ENCODE measurements around the gene LRRC30.
"Not testable (repeated sequence)": the region's sequence is repeated elsewhere in the genome, so short reads cannot be mapped to it uniquely, and the experiment has no call there.

LRRC30 gene

DNA sequence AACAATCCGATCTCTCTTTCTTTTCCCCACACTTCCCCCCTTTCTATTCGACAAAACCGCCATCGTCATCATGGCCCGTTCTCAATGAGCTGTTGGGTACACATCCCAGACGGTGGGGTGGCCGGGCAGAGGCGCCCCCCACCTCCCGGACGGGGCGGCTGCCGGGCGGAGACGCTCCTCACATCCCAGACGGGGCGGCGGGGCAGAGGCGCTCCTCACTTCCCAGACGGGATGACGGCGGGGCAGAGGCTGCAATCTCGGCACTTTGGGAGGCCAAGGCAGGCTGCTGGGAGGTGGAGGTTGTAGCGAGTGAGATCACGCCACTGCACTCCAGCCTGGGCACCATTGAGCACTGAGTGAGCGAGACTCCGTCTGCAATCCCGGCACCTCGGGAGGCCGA lies 27.3 kb upstream of the LRRC30 start:
- H3K9ac ChIP-seq (ENCODE audit: low read length in 5 of 5), result not testable (repeated sequence)

DNA sequence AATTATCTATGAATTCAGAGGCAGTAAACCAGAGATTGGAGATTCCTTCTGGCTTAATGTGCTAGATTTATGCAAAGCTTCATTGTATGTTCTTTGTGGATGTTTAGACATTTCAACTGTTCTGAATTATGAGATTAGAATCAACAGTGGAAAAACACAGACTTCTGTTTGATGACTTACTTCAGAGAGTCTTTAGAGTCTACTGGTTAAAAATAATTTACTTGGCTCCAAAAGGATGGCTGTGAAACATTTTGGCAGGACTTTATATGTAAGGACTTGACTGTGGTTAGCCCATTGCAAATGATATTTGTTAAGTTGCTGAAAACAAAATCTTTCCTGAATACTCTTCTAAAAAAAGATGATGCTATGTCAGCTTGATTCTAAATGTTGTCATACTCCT lies 25.5 kb upstream of the LRRC30 start:
- Histone ChIP-seq H3K36me3 (ENCODE audit: control insufficient read depth in 5 of 5, insufficient read depth in 5 of 5, low read length in 5 of 5) (no peaks in the 10 kb centered on the region), H3K4me1 (ENCODE audit: control insufficient read depth in 5 of 5, insufficient read depth in 5 of 5, low read length in 5 of 5) (peaks cover 0 to 25% (median 13%) of the 10 kb centered on the region in 5 donors), H3K27me3 (ENCODE audit: control insufficient read depth in 5 of 5, insufficient read depth in 4 of 5, low read length in 5 of 5) (no peaks in the 10 kb centered on the region), H3K4me3 (ENCODE audit: low read depth in 1 of 5, low read length in 5 of 5) (no peak overlapping the region), H3K27ac (ENCODE audit: low read depth, low read length) (no peak overlapping the region), H3K9me3 (ENCODE audit: control insufficient read depth in 5 of 5, low read length in 5 of 5) (no peaks in the 10 kb centered on the region), H3K9ac (ENCODE audit: low read length in 5 of 5) (no peak overlapping the region)

More for the DNA sequence above, 27.3 kb upstream of the LRRC30 start:
- H3K4me3 ChIP-seq (ENCODE audit: low read depth in 1 of 5, low read length in 5 of 5); H3K9me3 ChIP-seq (ENCODE audit: control insufficient read depth in 5 of 5, low read length in 5 of 5); H3K36me3 ChIP-seq (ENCODE audit: control insufficient read depth in 5 of 5, insufficient read depth in 5 of 5, low read length in 5 of 5); H3K27me3 ChIP-seq (ENCODE audit: control insufficient read depth in 5 of 5, insufficient read depth in 4 of 5, low read length in 5 of 5); H3K27ac ChIP-seq (ENCODE audit: low read depth, low read length): not testable (repeated sequence)
- H3K4me1 ChIP-seq (ENCODE audit: control insufficient read depth in 5 of 5, insufficient read depth in 5 of 5, low read length in 5 of 5), result peaks cover 0 to 29% (median 13%) of the 10 kb centered on the region in 5 donors

DNA sequence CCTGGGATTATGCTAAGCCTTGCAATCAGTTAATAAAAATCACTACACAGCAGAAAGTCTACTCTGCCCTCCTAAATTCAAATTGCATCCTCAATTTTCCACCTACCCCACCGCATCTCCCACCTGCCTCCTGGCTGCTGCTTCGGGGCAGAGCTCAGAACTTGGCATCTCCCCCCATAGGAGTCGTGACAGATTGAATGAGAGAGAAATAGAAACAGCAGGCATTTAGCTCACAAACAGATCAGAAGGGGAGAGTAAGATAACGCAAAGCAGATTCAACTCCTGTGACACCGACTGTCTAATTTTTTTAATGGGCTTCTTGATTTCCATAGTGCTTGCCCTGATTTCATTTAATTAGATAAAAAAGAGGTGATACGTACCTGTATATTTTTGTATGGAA lies 24.7 kb upstream of the LRRC30 start:
- no peak overlapping the region for H3K9ac ChIP-seq (ENCODE audit: low read length in 5 of 5)
- H3K9me3 ChIP-seq (ENCODE audit: control insufficient read depth in 5 of 5, low read length in 5 of 5), result no peaks in the 10 kb centered on the region
- no peak overlapping the region for H3K27ac ChIP-seq (ENCODE audit: low read depth, low read length)
- no peaks in the 10 kb centered on the region for H3K27me3 ChIP-seq (ENCODE audit: control insufficient read depth in 5 of 5, insufficient read depth in 4 of 5, low read length in 5 of 5)
- no peaks in the 10 kb centered on the region for H3K36me3 ChIP-seq (ENCODE audit: control insufficient read depth in 5 of 5, insufficient read depth in 5 of 5, low read length in 5 of 5)
- no peak overlapping the region for H3K4me3 ChIP-seq (ENCODE audit: low read depth in 1 of 5, low read length in 5 of 5)
- peaks cover 0 to 25% (median 13%) of the 10 kb centered on the region in 5 donors for H3K4me1 ChIP-seq (ENCODE audit: control insufficient read depth in 5 of 5, insufficient read depth in 5 of 5, low read length in 5 of 5)

DNA sequence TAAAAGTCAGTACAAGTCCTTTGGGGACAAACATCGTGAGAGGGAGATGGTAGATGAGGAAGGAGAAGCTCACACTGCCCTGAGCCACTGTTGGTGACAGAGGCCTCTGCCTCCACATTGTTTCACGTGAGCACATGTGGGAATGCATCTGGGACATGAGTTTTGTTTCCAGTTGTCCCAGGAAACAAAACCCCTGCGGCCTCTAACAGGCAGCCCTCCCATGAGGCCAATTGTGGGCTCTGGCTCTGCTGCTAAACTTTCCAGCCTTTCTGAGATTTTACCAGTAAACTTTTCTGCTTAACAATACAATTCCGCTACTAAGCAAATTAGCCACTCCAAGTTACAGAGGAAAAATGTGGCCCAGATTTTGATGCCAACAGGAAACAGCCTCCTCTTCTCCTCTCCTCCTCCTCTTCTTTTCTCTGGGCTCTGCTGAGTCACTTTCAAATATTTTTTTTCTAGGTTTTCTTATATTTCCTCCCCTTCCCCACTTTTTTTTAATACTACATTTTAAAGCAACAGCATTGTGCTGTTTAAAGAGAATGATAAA lies 23.4 kb upstream of the LRRC30 start:
- no peaks in the 10 kb centered on the region for H3K9me3 ChIP-seq (ENCODE audit: control insufficient read depth in 5 of 5, low read length in 5 of 5)
- no peaks in the 10 kb centered on the region for H3K27me3 ChIP-seq (ENCODE audit: control insufficient read depth in 5 of 5, insufficient read depth in 4 of 5, low read length in 5 of 5)
- H3K36me3 ChIP-seq (ENCODE audit: control insufficient read depth in 5 of 5, insufficient read depth in 5 of 5, low read length in 5 of 5), result no peaks in the 10 kb centered on the region
- H3K9ac ChIP-seq (ENCODE audit: low read length in 5 of 5), result peak overlapping the region in 1 of 5 donors; percentile 39
- H3K4me3 ChIP-seq (ENCODE audit: low read depth in 1 of 5, low read length in 5 of 5), result no peak overlapping the region
- peaks cover 0 to 25% (median 13%) of the 10 kb centered on the region in 5 donors for H3K4me1 ChIP-seq (ENCODE audit: control insufficient read depth in 5 of 5, insufficient read depth in 5 of 5, low read length in 5 of 5)
- H3K27ac ChIP-seq (ENCODE audit: low read depth, low read length), result no peak overlapping the region

DNA sequence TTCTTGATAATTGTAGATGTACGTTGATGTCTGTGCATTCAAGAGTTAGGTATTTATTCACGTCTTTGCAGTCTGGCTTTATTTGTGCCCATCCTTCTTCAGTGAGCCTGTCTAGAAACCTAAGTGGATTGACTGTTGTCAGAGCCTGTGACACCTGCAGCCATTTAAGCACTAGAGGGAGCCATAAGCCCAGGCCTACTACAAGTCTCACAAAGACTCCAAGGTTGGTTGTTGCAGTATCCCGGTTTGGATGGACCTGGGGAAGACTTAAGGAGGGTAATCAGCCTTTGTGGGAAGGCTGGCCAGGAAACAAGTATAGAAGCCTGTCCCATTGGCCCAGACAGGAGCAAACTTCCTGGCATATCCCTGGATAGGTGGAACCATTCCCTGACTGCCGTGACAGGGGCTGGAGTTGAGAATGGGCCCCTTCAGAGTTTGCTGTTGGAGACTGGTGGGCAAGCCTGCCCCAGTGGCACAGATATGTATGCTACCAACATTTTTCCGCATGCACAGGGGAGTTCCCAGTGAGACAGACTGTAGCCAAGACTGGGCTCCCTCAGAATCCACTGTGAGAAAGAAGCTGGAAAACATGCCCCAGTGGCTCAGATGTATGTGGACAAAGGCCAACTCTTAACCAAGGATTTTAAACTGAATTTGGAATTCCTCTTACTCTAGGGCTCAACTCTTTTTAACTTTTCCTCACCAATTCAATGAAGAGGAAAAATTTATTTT lies 9.3 kb upstream of the LRRC30 start:
- Histone ChIP-seq H3K36me3 (ENCODE audit: control insufficient read depth in 5 of 5, insufficient read depth in 5 of 5, low read length in 5 of 5) (no peaks in the 10 kb centered on the region), H3K9me3 (ENCODE audit: control insufficient read depth in 5 of 5, low read length in 5 of 5) (no peaks in the 10 kb centered on the region), H3K27me3 (ENCODE audit: control insufficient read depth in 5 of 5, insufficient read depth in 4 of 5, low read length in 5 of 5) (no peaks in the 10 kb centered on the region), H3K9ac (ENCODE audit: low read length in 5 of 5) (no peak overlapping the region), H3K4me3 (ENCODE audit: low read depth in 1 of 5, low read length in 5 of 5) (no peak overlapping the region), H3K27ac (ENCODE audit: low read depth, low read length) (no peak overlapping the region), H3K4me1 (ENCODE audit: control insufficient read depth in 5 of 5, insufficient read depth in 5 of 5, low read length in 5 of 5) (peaks cover 0 to 4% (median 0%) of the 10 kb centered on the region in 5 donors)

DNA sequence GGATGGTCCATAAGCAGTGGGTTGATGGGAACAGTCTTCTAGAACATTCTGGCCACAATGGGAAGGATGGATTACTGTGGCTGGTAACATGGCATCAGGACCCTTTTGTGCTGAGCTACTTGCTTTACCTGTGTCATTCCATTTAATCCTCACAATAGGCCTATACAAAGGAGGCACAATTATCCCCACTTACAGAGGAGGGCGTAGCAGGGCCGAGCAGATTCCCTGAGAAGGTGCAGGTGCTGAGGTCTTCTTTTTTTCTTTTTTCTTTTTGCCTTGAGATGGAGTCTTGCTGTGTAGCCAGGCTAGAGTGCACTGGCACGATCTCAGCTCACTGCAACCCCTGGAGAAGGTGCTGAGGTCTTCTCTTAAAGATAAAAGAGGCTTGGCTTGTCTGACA lies 6.7 kb upstream of the LRRC30 start:
- Histone ChIP-seq H3K27ac (ENCODE audit: low read depth, low read length) (no peak overlapping the region), H3K9ac (ENCODE audit: low read length in 5 of 5) (no peak overlapping the region), H3K27me3 (ENCODE audit: control insufficient read depth in 5 of 5, insufficient read depth in 4 of 5, low read length in 5 of 5) (no peaks in the 10 kb centered on the region), H3K9me3 (ENCODE audit: control insufficient read depth in 5 of 5, low read length in 5 of 5) (no peaks in the 10 kb centered on the region), H3K36me3 (ENCODE audit: control insufficient read depth in 5 of 5, insufficient read depth in 5 of 5, low read length in 5 of 5) (no peaks in the 10 kb centered on the region), H3K4me3 (ENCODE audit: low read depth in 1 of 5, low read length in 5 of 5) (no peak overlapping the region), H3K4me1 (ENCODE audit: control insufficient read depth in 5 of 5, insufficient read depth in 5 of 5, low read length in 5 of 5) (peaks cover 0 to 8% (median 5%) of the 10 kb centered on the region in 5 donors)

DNA sequence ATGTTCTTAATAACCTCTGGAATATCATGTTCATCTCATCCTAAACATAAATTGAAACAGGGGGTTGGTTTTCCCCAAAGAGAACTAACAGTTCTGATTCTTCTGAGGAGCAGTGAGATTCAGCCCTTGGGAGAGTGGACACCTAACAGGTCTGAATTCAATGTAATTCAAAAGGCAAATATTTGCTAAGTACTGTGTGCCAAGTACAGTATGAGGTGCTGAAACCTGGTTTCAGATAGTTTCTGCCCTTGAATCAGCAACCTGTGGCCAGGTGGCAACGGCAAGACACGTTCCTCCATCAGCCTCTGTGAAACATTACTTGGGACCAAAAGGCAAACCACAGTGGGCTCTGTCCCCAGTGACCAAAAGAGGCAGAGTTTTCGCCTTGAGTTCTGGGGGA lies 1.3 kb downstream of the LRRC30 start:
- Histone ChIP-seq H3K4me1 (ENCODE audit: control insufficient read depth in 5 of 5, insufficient read depth in 5 of 5, low read length in 5 of 5) (peaks cover 0 to 5% (median 4%) of the 10 kb centered on the region in 5 donors), H3K27me3 (ENCODE audit: control insufficient read depth in 5 of 5, insufficient read depth in 4 of 5, low read length in 5 of 5) (no peaks in the 10 kb centered on the region), H3K27ac (ENCODE audit: low read depth, low read length) (no peak overlapping the region), H3K9me3 (ENCODE audit: control insufficient read depth in 5 of 5, low read length in 5 of 5) (no peaks in the 10 kb centered on the region), H3K36me3 (ENCODE audit: control insufficient read depth in 5 of 5, insufficient read depth in 5 of 5, low read length in 5 of 5) (no peaks in the 10 kb centered on the region), H3K4me3 (ENCODE audit: low read depth in 1 of 5, low read length in 5 of 5) (no peak overlapping the region), H3K9ac (ENCODE audit: low read length in 5 of 5) (no peak overlapping the region)

DNA sequence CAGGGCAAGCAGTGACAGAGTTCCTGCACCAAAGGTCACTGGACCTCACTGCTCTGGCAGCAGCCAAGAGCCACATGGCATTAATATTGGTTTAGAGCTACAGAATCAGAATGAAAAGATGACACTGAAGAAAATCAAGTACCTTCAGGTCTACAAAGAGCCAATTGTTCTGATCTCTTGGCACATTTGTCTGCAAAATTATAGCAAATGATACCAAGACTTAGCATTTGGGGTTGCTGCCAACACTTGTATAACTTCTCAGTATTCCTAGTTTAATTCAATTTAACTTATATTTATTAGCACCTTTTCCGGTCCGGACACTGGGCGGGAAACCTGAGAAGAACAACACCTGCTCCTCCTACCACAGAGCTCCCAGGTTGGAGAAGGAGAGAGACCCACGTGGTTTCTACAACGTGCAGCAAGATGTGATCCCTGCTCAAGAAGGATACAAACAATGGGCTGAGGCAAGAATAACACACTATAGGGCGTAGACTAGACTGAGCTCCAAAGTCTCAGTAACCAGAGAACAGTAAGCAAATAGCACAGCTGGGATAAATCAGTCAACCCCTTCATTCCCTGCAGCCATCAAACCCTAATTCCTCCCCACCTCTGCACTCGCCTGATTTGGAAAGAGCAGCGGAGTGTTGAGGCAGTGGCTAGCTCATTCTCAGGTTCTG lies 2.4 kb downstream of the LRRC30 start:
- Histone ChIP-seq H3K4me1 (ENCODE audit: control insufficient read depth in 5 of 5, insufficient read depth in 5 of 5, low read length in 5 of 5) (no peaks in the 10 kb centered on the region), H3K27ac (ENCODE audit: low read depth, low read length) (no peak overlapping the region), H3K4me3 (ENCODE audit: low read depth in 1 of 5, low read length in 5 of 5) (no peak overlapping the region), H3K9me3 (ENCODE audit: control insufficient read depth in 5 of 5, low read length in 5 of 5) (no peaks in the 10 kb centered on the region), H3K9ac (ENCODE audit: low read length in 5 of 5) (no peak overlapping the region), H3K27me3 (ENCODE audit: control insufficient read depth in 5 of 5, insufficient read depth in 4 of 5, low read length in 5 of 5) (no peaks in the 10 kb centered on the region), H3K36me3 (ENCODE audit: control insufficient read depth in 5 of 5, insufficient read depth in 5 of 5, low read length in 5 of 5) (no peaks in the 10 kb centered on the region)

DNA sequence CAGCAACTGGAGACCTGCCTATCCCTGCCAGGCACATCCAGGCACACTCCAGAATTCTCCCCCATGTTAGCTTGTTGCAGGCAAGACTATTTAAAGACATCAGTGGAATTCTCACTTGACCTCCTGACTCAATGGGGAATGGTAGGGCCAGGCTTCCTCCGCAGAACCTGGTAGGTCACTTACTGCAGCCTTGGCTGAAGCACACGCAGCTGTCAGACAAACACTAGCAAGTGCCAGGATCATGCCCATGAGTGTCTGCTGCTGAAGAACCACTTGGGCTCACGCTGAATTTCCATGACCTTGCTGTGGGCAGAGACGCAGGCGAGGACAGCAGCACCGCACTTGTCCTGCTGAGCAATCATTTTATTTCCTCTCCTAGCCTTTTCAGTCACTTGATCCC lies 3.2 kb downstream of the LRRC30 start:
- no peak overlapping the region for H3K27ac ChIP-seq (ENCODE audit: low read depth, low read length)
- H3K9me3 ChIP-seq (ENCODE audit: control insufficient read depth in 5 of 5, low read length in 5 of 5), result no peaks in the 10 kb centered on the region
- H3K4me3 ChIP-seq (ENCODE audit: low read depth in 1 of 5, low read length in 5 of 5), result no peak overlapping the region
- no peaks in the 10 kb centered on the region for H3K27me3 ChIP-seq (ENCODE audit: control insufficient read depth in 5 of 5, insufficient read depth in 4 of 5, low read length in 5 of 5)
- no peak overlapping the region for H3K9ac ChIP-seq (ENCODE audit: low read length in 5 of 5)
- no peaks in the 10 kb centered on the region for H3K36me3 ChIP-seq (ENCODE audit: control insufficient read depth in 5 of 5, insufficient read depth in 5 of 5, low read length in 5 of 5)
- H3K4me1 ChIP-seq (ENCODE audit: control insufficient read depth in 5 of 5, insufficient read depth in 5 of 5, low read length in 5 of 5), result no peaks in the 10 kb centered on the region

DNA sequence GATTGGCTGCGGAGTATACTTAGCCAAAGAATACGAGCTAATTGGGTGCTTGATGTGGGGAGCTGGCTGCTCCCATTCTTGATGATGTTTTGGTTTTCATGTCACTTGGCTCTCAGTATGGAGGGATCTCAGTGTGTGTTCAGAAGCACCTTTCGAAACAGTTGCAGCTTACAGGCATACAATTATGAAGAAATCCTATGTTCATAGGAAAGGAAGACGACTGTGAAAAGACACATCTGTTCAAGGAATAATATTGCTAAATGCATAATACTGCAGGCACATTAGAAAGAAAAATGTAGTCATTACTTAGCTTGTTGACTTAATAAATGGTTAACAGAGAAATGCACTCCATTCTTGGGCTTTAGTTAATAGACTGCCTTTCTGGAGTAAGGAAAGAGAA lies 4.1 kb downstream of the LRRC30 start:
- H3K4me3 ChIP-seq (ENCODE audit: low read depth in 1 of 5, low read length in 5 of 5), result no peak overlapping the region
- no peaks in the 10 kb centered on the region for H3K36me3 ChIP-seq (ENCODE audit: control insufficient read depth in 5 of 5, insufficient read depth in 5 of 5, low read length in 5 of 5)
- no peaks in the 10 kb centered on the region for H3K27me3 ChIP-seq (ENCODE audit: control insufficient read depth in 5 of 5, insufficient read depth in 4 of 5, low read length in 5 of 5)
- H3K9ac ChIP-seq (ENCODE audit: low read length in 5 of 5), result no peak overlapping the region
- H3K4me1 ChIP-seq (ENCODE audit: control insufficient read depth in 5 of 5, insufficient read depth in 5 of 5, low read length in 5 of 5), result no peaks in the 10 kb centered on the region
- H3K9me3 ChIP-seq (ENCODE audit: control insufficient read depth in 5 of 5, low read length in 5 of 5), result no peaks in the 10 kb centered on the region
- no peak overlapping the region for H3K27ac ChIP-seq (ENCODE audit: low read depth, low read length)

Data from subcutaneous abdominal adipose tissue (tissue), 5 donors.